ENCODE measurements around the gene CCDC182. TPM values are rescaled to one million over a fixed set of nuclear protein-coding genes. Genes with fewer than 3 reads are reported as not detected.

CCDC182 gene
- total and polyA plus RNA-seq, 2 of the 13 experiments (the other 11 are each of a cell fraction or from before 2014, with no cell fraction given) = not detected

DNA sequence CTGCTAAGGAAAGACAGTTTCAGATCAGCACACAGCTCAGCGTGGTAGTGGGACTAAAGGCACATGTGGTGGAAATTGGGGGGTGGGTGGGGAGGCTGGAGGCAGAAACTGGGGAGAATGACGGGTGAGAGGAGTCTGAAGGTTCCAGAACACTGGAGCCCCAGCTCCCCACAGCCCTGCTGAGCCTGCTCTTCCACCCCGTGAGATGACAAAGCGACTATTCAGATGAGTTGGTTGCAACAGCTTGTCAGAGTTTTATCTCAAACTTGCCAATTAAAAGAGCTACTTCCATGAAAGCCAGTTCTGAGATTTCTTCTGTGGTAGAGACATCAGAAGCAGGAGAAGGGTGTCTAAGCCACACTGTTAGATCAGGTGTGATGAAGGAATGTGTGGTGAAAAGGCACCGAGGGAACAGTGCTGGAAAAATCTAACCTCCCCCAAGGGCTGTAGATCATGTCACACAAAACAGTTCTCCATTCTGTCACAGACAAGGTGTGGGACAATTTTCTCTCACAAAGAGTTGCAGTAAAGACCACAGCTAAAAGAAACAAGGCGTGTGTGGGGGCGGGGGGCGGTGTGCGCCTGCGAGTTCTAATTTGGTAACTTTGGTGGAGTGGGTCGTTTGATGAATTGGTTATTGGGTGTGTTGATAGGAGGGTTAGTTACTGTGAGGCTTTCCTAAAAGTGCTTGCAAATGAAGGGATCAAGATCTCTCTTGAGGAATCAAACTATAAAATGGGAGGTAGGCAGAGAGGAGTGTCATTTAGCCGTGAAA, 39.0 kb downstream of the CCDC182 start:
- no TSS peak for BruUV-seq (replicated peaks)
- TF ChIP-seq ZNF335 (CRISPR knock-in tag; IDR thresholded peaks at IDR 0.05) (no peak), ZNF891 (CRISPR knock-in tag; IDR thresholded peaks at IDR 0.05) (no peak), PITX1 (CRISPR knock-in tag; IDR thresholded peaks at IDR 0.05) (no peak), SRY (CRISPR knock-in tag; IDR thresholded peaks at IDR 0.05) (no peak), SCMH1 (CRISPR knock-in tag; IDR thresholded peaks at IDR 0.05; ENCODE audit: borderline replicate concordance) (no peak), TP53 (CRISPR knock-in tag; conservative IDR thresholded peaks at IDR 0.05) (no peak), ZSCAN22 (CRISPR knock-in tag; IDR thresholded peaks at IDR 0.05) (no peak), DMTF1 (CRISPR knock-in tag; IDR thresholded peaks at IDR 0.05) (no peak), FOSL1 (CRISPR knock-in tag; IDR thresholded peaks at IDR 0.05; ENCODE audit: borderline replicate concordance) (no peak), ZNF768 (CRISPR knock-in tag; IDR thresholded peaks at IDR 0.05) (no peak)
- ATAC-seq (no peak), FAIRE-seq (no peak), DNase-seq (ENCODE audit: low spot score) (no peak)
- Histone ChIP-seq H3K79me2 (ENCODE audit: insufficient read depth, low read length) (no peaks in the 10 kb centered on the region), H4K20me1 (ENCODE audit: insufficient read depth, low read length) (no peaks in the 10 kb centered on the region), H3K4me1 (ENCODE audit: insufficient read depth, low read length) (no peaks in the 10 kb centered on the region), H3K27me3 (ENCODE audit: control insufficient read depth in 1 of 2, insufficient read depth in 2 of 2, low read length in 2 of 2) (peaks cover 0 to 27% of the 10 kb centered on the region in 2 experiments; a peak in 4 of 5 replicates), H3K9ac (ENCODE audit: insufficient read depth, low read depth, low read length) (no peak overlapping the region), H3K27ac (ENCODE audit: extremely low read length, insufficient read depth, low read length) (no peak overlapping the region), H3K9me3 (ENCODE audit: low read length) (no peaks in the 10 kb centered on the region), H3K4me2 (ENCODE audit: low read depth, low read length) (no peak overlapping the region), H2AFZ (ENCODE audit: low read length) (no peak overlapping the region), H3K4me3 (replicated peaks in 1 of 3; ENCODE audit: insufficient read depth in 1 of 3, low read depth in 2 of 3, low read length in 3 of 3) (no peak overlapping the region), H3K36me3 (replicated peaks in 1 of 2; ENCODE audit: control insufficient read depth in 1 of 2, insufficient read depth in 2 of 2, low read length in 2 of 2) (no peaks in the 10 kb centered on the region)
- POLR2A ChIA-PET = no interaction called here
- in situ Hi-C loops (cut with HindIII; ENCODE audit: extremely low pct_ligation_motif_present, low pct_unique_long_range_greater_than_20kb) (no loop called here), intact Hi-C loops (cut with micrococcal nuclease; ENCODE audit: unreplicated experiment) (no loop called here)
- 36% methylated on average over 12 of the region's 12 CpGs for WGBS (ENCODE audit: low lambda C conversion rate)
- CTCF ChIA-PET (ENCODE audit: low intra/inter-chr PET ratio, low total read pairs) = no interaction called here

Measured in HepG2 (cell line).